Suprapubic skin (tissue), 4 donors: ENCODE results near the gene DARS1.

ENCODE experiments used
- POLR2A ChIP-seq, 2 donors: fragments of 450-650 bp; IDR thresholded peaks; one replicate each; pipeline ENCODE4 v1.6.1; 2017; ENCODE audit warnings: antibody characterized with exemption in 2 of 2, mild to moderate bottlenecking in 2 of 2, moderate library complexity in 2 of 2
- POLR2AphosphoS5 ChIP-seq, 3 donors: sonication (generic); formaldehyde crosslinking; IDR thresholded peaks; one replicate each; pipeline ENCODE4 v1.6.1; 2017; ENCODE audit warnings: antibody characterized with exemption in 3 of 3
- TF ChIP-seq, protein P1 (sequence below), 2 donors: fragments of 200-600 bp in 1 of 2; fragments of 450-650 bp in 1 of 2; sonication (generic) in 1 of 2; IDR thresholded peaks; one replicate each; pipeline ENCODE4 v1.5.1; 2016 to 2019; ENCODE audit warnings: antibody characterized with exemption in 2 of 2, mild to moderate bottlenecking in 1 of 2, moderate library complexity in 1 of 2

DNA sequence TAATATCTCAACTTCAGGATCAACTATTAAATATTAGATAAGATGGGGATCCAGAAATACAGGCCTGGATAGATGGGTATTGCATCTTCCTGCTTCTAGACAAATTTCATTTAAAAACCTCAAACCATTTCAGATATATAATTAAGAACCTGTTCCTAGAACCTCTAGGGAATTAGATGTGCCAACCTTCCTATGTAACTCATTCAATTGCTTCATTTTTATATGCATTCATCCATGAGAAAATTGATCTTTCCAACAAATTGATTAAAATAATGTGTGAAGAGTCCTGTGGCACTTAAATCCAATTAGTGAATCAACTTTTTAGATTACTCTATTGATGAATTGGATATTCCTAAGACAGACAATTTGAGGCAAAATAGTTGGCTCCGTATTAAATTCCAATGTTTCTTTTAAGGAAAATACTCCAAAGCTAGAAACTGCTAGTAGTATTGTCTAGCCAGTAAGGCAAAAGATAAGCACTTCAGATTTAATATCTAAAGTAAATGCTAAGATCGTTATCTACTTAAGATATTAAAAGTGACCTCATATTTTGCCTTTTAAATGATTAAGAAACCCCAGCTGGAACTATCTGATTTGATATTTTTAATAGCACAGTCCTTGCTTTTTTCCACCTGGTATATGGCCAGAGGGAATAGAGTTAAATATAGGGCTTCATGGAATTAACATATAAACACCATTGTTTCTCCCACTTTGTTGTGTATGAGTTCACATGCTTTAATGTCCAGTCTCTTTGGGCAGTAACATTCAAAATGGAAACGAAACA, 35.8 kb downstream of the DARS1 start:
- TF ChIP-seq, protein P1, sequence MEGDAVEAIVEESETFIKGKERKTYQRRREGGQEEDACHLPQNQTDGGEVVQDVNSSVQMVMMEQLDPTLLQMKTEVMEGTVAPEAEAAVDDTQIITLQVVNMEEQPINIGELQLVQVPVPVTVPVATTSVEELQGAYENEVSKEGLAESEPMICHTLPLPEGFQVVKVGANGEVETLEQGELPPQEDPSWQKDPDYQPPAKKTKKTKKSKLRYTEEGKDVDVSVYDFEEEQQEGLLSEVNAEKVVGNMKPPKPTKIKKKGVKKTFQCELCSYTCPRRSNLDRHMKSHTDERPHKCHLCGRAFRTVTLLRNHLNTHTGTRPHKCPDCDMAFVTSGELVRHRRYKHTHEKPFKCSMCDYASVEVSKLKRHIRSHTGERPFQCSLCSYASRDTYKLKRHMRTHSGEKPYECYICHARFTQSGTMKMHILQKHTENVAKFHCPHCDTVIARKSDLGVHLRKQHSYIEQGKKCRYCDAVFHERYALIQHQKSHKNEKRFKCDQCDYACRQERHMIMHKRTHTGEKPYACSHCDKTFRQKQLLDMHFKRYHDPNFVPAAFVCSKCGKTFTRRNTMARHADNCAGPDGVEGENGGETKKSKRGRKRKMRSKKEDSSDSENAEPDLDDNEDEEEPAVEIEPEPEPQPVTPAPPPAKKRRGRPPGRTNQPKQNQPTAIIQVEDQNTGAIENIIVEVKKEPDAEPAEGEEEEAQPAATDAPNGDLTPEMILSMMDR (IDR thresholded peaks at IDR 0.05), result no peak
- TF ChIP-seq POLR2A (IDR thresholded peaks at IDR 0.05) (no peak), POLR2AphosphoS5 (IDR thresholded peaks at IDR 0.05) (no peak)
